ENCODE results near the gene DUOX2. TPM values are rescaled to one million over a fixed set of nuclear protein-coding genes. Genes with fewer than 3 reads are reported as not detected.

DUOX2 gene
- polyA plus RNA-seq, 1 experiment = not detected

GRCh38 chr15:45116006-45116481 lies 2.1 kb upstream of the DUOX2 start:
- ChIA-PET CTCF (interaction anchor here (0.5 to 1.4 kb wide), 2 partner anchors 9 to 304 kb away, joined by 3 to 4 read pairs; no protein-coding TSS in a partner anchor), POLR2A (no interaction called here)
- TF ChIP-seq CTCF (IDR thresholded peaks at IDR 0.05; ENCODE audit: low read depth, low read length) = no peak
- Histone ChIP-seq H3K9me3 (ENCODE audit: control insufficient read depth, insufficient read depth, low read length) (no peaks in the 10 kb centered on the region; the same call in 1 of the 2 replicates), H3K27me3 (ENCODE audit: control insufficient read depth, insufficient read depth, low read length) (peaks cover 63% of the 10 kb centered on the region), H3K4me3 (ENCODE audit: low read depth, low read length) (no peak overlapping the region), H3K27ac (ENCODE audit: low read depth, low read length) (no peak overlapping the region)
- DNase-seq (ENCODE audit: low read depth, low spot score) = no peak

GRCh38 chr15:45115312-45115820 lies 1.4 kb upstream of the DUOX2 start:
- ChIA-PET POLR2A (no interaction called here), CTCF (interaction anchor here (1.3 kb wide), 1 partner anchor 12 kb away, joined by 3 read pairs; no protein-coding TSS in a partner anchor)
- no peaks in the 10 kb centered on the region; the same call in 1 of the 2 replicates for H3K9me3 ChIP-seq (ENCODE audit: control insufficient read depth, insufficient read depth, low read length)
- no peak overlapping the region for H3K4me3 ChIP-seq (ENCODE audit: low read depth, low read length)
- DNase-seq (ENCODE audit: low read depth, low spot score) = no peak
- H3K27ac ChIP-seq (ENCODE audit: low read depth, low read length) = no peak overlapping the region
- TF ChIP-seq CTCF (IDR thresholded peaks at IDR 0.05; ENCODE audit: low read depth, low read length) = no peak
- peaks cover 68% of the 10 kb centered on the region for H3K27me3 ChIP-seq (ENCODE audit: control insufficient read depth, insufficient read depth, low read length)

GRCh38 chr15:45114751-45115085 lies 746 bp upstream of the DUOX2 start:
- ChIA-PET POLR2A (no interaction called here), CTCF (interaction anchor here (1.0 to 1.3 kb wide), 2 partner anchors 12 to 83 kb away, joined by 3 read pairs; no protein-coding TSS in a partner anchor)
- no peak for DNase-seq (ENCODE audit: low read depth, low spot score)
- H3K4me3 ChIP-seq (ENCODE audit: low read depth, low read length) = no peak overlapping the region
- no peak overlapping the region for H3K27ac ChIP-seq (ENCODE audit: low read depth, low read length)
- peaks cover 75% of the 10 kb centered on the region for H3K27me3 ChIP-seq (ENCODE audit: control insufficient read depth, insufficient read depth, low read length)
- H3K9me3 ChIP-seq (ENCODE audit: control insufficient read depth, insufficient read depth, low read length) = no peaks in the 10 kb centered on the region; the same call in 1 of the 2 replicates
- TF ChIP-seq CTCF (IDR thresholded peaks at IDR 0.05; ENCODE audit: low read depth, low read length) = no peak

- Histone ChIP-seq H3K4me3 (ENCODE audit: low read depth, low read length) (no peak overlapping the region), H3K27me3 (ENCODE audit: control insufficient read depth, insufficient read depth, low read length) (peaks cover 85% of the 10 kb centered on the region), H3K27ac (ENCODE audit: low read depth, low read length) (no peak overlapping the region), H3K9me3 (ENCODE audit: control insufficient read depth, insufficient read depth, low read length) (no peaks in the 10 kb centered on the region; the same call in 1 of the 2 replicates)
- ChIA-PET POLR2A (no interaction called here), CTCF (no interaction called here)
- no peak for DNase-seq (ENCODE audit: low read depth, low spot score)
- TF ChIP-seq CTCF (IDR thresholded peaks at IDR 0.05; ENCODE audit: low read depth, low read length) = no peak
These were observed 487 bp downstream of the DUOX2 start for GRCh38 chr15:45113380-45113990.
